ENCODE measurements around the gene FIBP.
A peak's percentile ranks its signal among the peaks of the same experiment; 100 is the strongest.

The FIBP gene

GRCh38 chr11:65887723-65888162 is 528 bp downstream of the FIBP start:
- no peak for DNase-seq

- no peak for DNase-seq
Observed at GRCh38 chr11:65886826-65887722, 1.2 kb downstream of the FIBP start.

- no peak for DNase-seq
Observed at GRCh38 chr11:65885808-65886536, 2.3 kb downstream of the FIBP start.

GRCh38 chr11:65885231-65885630 is 3.0 kb downstream of the FIBP start:
- DNase-seq, result no peak

- peak; percentile 92 for DNase-seq
Observed at GRCh38 chr11:65884716-65885092, 3.6 kb downstream of the FIBP start.

- DNase-seq, result no peak
Observed at GRCh38 chr11:65883786-65884715, 4.2 kb downstream of the FIBP start.

- DNase-seq, result no peak
Observed at GRCh38 chr11:65883058-65883761, 5.1 kb downstream of the FIBP start.

- DNase-seq, result no peak
Observed at GRCh38 chr11:65882120-65883057, 5.9 kb downstream of the FIBP start.

GRCh38 chr11:65880844-65881421 is 7.3 kb downstream of the FIBP start:
- DNase-seq, result no peak

- no peak for DNase-seq
Observed at GRCh38 chr11:65880027-65880426, 8.2 kb downstream of the FIBP start.

- DNase-seq, result no peak
Observed at GRCh38 chr11:65879617-65880016, 8.7 kb downstream of the FIBP start, which contains the start of gene CTSW. CTSW (plus strand) TSS chr11:65879837; CDS start chr11:65879855, 18 bp downstream.

GRCh38 chr11:65873318-65874156 is 14.7 kb downstream of the FIBP start:
- peak; percentile 100 for DNase-seq

GRCh38 chr11:65872586-65873317 is 15.5 kb downstream of the FIBP start, which contains the start of gene EFEMP2:
EFEMP2 (minus strand) TSS chr11:65872800; CDS start chr11:65872354, 446 bp downstream.
- no peak for DNase-seq

GRCh38 chr11:65871811-65872548 is 16.3 kb downstream of the FIBP start:
- no peak for DNase-seq

GRCh38 chr11:65870706-65871681 is 17.3 kb downstream of the FIBP start:
- no peak for DNase-seq

GRCh38 chr11:65870307-65870658 is 18.0 kb downstream of the FIBP start:
- DNase-seq, result no peak
